Measurements from ENCODE around the gene DMWD.

Gene DMWD

GRCh38 chr19:45785781-45786532 lies 6.7 kb downstream of the DMWD start:
- DNase-seq = no peak

GRCh38 chr19:45785097-45785496 lies 7.5 kb downstream of the DMWD start:
- no peak for DNase-seq

- no peak for DNase-seq
Measured at GRCh38 chr19:45784096-45784495, 8.5 kb downstream of the DMWD start.

GRCh38 chr19:45782820-45783785 lies 9.5 kb downstream of the DMWD start:
- peak; percentile 83 for DNase-seq

GRCh38 chr19:45782162-45782691 lies 10.4 kb downstream of the DMWD start, which contains the start of gene DMPK:
Gene DMPK, minus strand, starts transcription at chr19:45782490. Its CDS starts 138 bp downstream, at chr19:45782352.
- DNase-seq = no peak

- DNase-seq = no peak
Measured at GRCh38 chr19:45781214-45782161, 11.2 kb downstream of the DMWD start.

- no peak for DNase-seq
Measured at GRCh38 chr19:45780448-45781213, 12.0 kb downstream of the DMWD start.

GRCh38 chr19:45780146-45780447 lies 12.5 kb downstream of the DMWD start:
- no peak for DNase-seq

GRCh38 chr19:45779231-45780145 lies 13.2 kb downstream of the DMWD start:
- DNase-seq = peak; percentile 52

- no peak for DNase-seq
Measured at GRCh38 chr19:45778010-45778661, 14.5 kb downstream of the DMWD start.

- no peak for DNase-seq
Measured at GRCh38 chr19:45777395-45777961, 15.2 kb downstream of the DMWD start.

- no peak for DNase-seq
Measured at GRCh38 chr19:45774765-45775164, 17.9 kb downstream of the DMWD start.

GRCh38 chr19:45773384-45773783 lies 19.3 kb downstream of the DMWD start:
- no peak for DNase-seq

GRCh38 chr19:45772912-45773311 lies 19.7 kb downstream of the DMWD start:
- DNase-seq = no peak

GRCh38 chr19:45772130-45772840 lies 20.4 kb downstream of the DMWD start:
- no peak for DNase-seq

GRCh38 chr19:45771311-45771933 lies 21.2 kb downstream of the DMWD start:
- DNase-seq = no peak

GRCh38 chr19:45770192-45771101 lies 22.2 kb downstream of the DMWD start:
- peak; percentile 98 for DNase-seq
